Effector memory CD8-positive, alpha-beta T cell (primary cell): Measurements from ENCODE around the gene ANKRD13D.

ENCODE experiments used
- ATAC-seq: fragments of 150-1000 bp; cut with Tn5 transposase; replicated peaks from 2 replicates; pipeline ENCODE4 v1.10.0; 2021; ENCODE audit warnings: mild to moderate bottlenecking, moderate library complexity
- DNase-seq, 3 experiments: peaks; one replicate each; pipeline ENCODE4 v3.0.0; 2021
- H3K27ac Mint-ChIP-seq, 2 donors: one replicate each; pipeline ENCODE4 v1.8.0; 2022; ENCODE audit warnings: mild to moderate bottlenecking in 2 of 2, mixed read lengths in 2 of 2, moderate library complexity in 2 of 2
- H3K27me3 Mint-ChIP-seq, 2 donors: one replicate each; pipeline ENCODE4 v1.8.0; 2022; ENCODE audit warnings: mixed read lengths in 2 of 2
- H3K36me3 Mint-ChIP-seq: one replicate; pipeline ENCODE4 v1.8.0; 2022; ENCODE audit warnings: mild to moderate bottlenecking, moderate library complexity, mixed read lengths; ENCODE audit not compliant: insufficient read depth
- H3K4me1 Mint-ChIP-seq, 2 donors: one replicate each; pipeline ENCODE4 v1.8.0; 2022; ENCODE audit warnings: low read depth in 2 of 2, mixed read lengths in 2 of 2
- H3K4me3 Mint-ChIP-seq, 2 donors: one replicate each; pipeline ENCODE4 v1.8.0; 2022; ENCODE audit warnings: mild to moderate bottlenecking in 2 of 2, mixed read lengths in 2 of 2, moderate library complexity in 2 of 2
- H3K9me3 Mint-ChIP-seq, 2 donors: one replicate each; pipeline ENCODE4 v1.8.0; 2022; ENCODE audit warnings: mixed read lengths in 2 of 2

Gene ANKRD13D

DNA sequence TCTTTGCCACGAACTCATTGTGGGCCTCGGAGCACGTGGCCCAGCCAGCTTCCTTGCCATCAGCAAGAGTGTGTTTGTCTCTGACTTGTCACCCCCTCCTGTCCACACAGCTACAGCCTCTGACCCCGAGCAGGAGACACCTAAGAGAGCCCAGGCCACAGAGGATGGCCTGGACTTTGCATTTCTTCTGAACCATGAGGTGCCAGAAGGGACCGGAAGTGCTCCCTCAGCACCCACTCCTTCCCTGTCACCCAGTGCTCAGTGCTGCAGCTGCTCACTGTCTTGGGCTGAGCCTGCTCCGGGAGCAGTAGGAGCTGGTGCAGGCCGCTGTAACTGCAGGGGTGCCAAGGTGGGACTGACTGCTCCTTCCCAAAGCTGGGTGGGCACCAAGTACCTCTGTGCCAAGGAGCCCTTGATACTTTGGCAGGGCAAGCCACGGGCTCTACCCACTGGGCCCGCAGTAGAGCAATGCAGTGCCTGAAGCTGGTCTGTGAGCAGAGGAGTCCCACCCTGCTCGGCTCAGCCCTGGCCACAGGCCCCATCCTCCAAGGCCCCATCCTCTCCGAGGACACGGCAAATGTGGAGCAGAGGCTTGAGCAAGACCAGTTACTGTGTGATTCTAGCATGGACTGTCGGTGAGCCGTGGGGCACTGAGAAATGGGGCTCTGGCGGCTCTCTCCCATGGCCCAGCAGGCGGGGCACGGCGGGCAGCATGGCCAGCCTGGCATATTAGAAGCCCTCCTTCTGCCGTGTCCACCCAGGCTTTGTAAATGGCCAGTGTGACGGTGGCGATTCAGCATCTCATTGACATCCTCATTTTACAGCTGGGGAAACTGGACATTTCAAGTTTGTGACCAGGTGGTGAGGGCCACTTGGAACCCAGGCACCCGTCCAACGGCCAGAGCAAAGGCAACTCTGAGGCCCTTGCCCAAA lies 16.5 kb upstream of the ANKRD13D start:
- no peak for DNase-seq
- H3K4me3 Mint-ChIP-seq, result peak overlapping the region; percentile 96 to 99
- H3K27me3 Mint-ChIP-seq, result no peaks in the 10 kb centered on the region

DNA sequence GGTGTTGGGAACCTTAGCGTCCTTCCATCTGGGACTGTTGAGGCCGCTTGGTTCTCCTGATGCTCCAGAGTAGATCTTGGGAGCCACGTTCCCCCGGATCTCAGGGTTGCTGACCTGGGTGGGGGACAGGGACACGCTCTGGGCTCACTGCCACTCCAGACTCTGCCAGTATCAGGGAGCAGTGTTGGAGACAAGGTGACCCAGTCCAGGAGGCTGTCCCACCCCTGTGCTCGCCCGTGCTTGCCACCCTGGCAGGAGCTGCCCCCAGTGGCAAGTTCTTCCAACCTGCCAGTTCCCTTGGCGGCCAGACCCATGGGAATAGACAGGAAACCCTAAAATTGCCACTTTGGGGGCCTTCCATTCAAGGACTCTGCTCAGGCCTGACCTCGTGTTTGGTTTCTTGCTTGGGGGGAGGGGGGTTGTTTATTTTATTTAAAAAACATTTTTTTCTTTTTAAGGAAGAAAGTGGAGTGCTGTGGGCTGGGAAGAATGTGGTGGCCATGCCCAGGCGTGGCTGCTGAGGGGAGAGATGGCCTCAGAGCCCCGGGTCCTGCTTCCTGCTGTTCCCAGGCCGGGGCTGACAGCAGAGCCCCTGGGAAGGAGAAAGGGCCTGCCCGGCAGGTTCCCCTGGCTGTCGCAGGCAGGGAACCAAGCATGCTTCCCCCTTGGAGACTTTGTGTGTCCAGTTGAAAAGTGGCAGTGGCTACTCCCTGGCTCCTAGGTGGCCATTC lies 15.7 kb upstream of the ANKRD13D start:
- Mint-ChIP-seq H3K9me3 (no peaks in the 10 kb centered on the region), H3K36me3 (peaks cover 90% of the 10 kb centered on the region), H3K27ac (peak overlapping the region; percentile 71 to 99), H3K27me3 (no peaks in the 10 kb centered on the region), H3K4me1 (peaks cover 71 to 77% of the 10 kb centered on the region in 2 donors), H3K4me3 (peak overlapping the region; percentile 96 to 99)
- DNase-seq, result no peak
- ATAC-seq, result no peak

More for the DNA sequence above, 16.5 kb upstream of the ANKRD13D start:
- ATAC-seq, result no peak
- Mint-ChIP-seq H3K27ac (peak overlapping the region; percentile 95 to 99), H3K9me3 (no peaks in the 10 kb centered on the region), H3K36me3 (peaks cover 91% of the 10 kb centered on the region), H3K4me1 (peaks cover 72 to 79% of the 10 kb centered on the region in 2 donors)

DNA sequence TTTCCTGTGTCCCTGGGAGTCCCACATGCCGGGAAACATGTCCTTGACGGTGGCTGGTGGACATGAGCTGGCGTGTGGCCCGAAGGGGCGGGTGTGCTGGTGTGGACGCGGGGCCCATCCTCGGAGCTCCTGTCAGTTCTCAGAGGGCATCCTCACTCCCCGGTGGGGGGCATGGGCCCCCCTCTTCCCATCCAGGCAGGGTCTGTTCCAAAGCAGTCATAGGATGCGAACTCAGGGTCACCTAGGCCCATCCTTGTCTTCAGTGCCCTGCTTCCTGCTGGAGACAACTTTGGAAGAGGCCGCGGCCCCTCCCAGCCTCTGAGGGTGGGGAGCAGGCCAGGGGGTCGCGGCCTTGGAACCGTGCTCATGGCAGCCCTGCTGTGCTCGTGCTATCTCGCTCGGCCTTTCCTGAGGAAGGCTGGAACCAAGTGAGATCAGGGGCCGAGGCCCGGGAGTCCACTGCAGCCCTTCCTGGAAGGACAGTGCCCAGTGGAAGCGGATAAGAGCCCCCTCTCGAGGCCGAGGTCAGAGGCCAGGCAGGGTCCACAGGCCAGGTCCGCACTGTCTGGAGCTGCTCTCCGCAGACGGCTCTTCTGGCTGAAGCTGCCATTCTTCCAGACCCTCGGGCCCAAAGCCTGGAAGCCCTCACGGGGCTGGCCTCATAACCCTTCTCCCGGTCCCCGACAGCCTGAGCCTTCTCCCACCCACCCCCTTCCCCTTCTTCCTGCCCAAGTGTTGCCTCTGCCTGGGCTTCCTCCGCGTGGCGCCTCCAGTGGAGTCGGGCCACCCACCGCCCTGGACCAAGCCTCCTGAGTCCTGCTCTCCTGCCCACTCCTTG lies 14.1 kb upstream of the ANKRD13D start:
- no peaks in the 10 kb centered on the region for H3K9me3 Mint-ChIP-seq
- peaks cover 97% of the 10 kb centered on the region for H3K36me3 Mint-ChIP-seq
- H3K4me1 Mint-ChIP-seq, result peaks cover 74 to 78% of the 10 kb centered on the region in 2 donors
- DNase-seq, result no peak
- no peaks in the 10 kb centered on the region for H3K27me3 Mint-ChIP-seq
- no peak for ATAC-seq
- peak overlapping the region; percentile 96 to 99 for H3K4me3 Mint-ChIP-seq
- H3K27ac Mint-ChIP-seq, result peak overlapping the region; percentile 90 to 99

DNA sequence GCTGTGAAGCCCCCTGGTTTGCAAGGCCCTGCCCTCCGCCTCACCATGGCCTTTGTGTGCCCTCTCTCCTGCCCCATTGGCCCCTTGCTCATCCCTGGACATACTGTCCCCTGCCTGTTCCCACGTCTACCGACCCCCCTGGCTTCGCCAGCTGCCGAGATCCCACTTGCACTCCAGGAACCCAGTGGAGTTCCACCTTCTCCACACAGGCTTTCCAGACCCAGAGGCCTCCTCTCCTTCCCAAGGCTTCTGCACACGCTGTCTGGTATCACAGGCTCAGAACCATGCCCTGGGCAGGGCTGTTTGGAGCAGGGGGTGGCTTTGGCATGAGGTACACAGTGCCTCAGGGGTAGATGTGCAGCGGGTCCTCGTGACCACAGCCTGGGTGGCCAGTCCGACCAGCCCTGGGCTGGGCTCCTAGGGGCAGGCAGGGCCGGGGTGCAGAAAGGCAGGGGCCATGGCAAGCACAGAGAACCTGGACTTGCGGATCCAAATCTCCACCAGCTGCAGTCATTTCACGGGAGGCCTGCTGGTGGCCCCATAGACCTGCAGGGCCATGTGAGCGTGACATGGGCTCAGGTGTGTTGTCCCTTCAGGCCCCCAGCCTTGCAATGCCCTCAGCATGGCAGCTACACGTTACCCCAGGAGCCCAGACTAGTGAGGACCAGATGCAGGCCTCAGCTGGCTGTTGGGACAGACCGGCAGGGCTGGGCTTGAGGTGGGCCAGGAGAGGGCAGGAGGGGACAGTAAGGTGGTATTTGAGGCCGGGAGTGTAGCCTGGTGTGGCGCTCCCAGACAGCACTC lies 13.3 kb upstream of the ANKRD13D start:
- Mint-ChIP-seq H3K36me3 (peaks cover 97% of the 10 kb centered on the region), H3K4me1 (peaks cover 71 to 73% of the 10 kb centered on the region in 2 donors), H3K27ac (peak overlapping the region; percentile 90 to 99), H3K27me3 (no peaks in the 10 kb centered on the region), H3K4me3 (peak overlapping the region; percentile 85 to 99), H3K9me3 (no peaks in the 10 kb centered on the region)
- no peak for ATAC-seq
- no peak for DNase-seq

DNA sequence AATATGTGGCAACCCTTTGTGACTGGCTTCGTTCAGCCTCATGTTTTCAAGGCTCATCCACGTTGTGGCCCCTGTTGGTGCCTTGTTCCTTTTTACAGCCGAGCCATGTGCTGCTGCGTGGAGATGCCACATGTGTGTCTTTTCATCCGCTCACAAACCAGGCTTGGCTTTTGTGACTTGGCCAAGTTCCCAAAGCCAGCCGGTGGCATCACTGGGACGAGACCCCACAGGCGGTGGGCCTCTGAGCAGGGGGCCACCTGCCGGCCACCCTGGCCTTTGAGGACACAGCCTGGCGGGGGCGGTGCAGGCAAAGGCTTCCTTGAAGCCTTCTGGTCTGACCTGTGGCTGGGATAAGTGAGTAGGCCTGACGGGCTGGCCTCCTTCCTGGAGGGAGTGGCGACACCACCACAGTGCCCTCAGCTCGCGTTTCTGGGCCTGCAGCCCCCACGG lies 12.3 kb upstream of the ANKRD13D start:
- ATAC-seq (peak; percentile 22), DNase-seq (no peak)
- Mint-ChIP-seq H3K4me1 (peaks cover 61 to 63% of the 10 kb centered on the region in 2 donors), H3K27ac (peak overlapping the region; percentile 90 to 99), H3K27me3 (no peaks in the 10 kb centered on the region), H3K4me3 (peak overlapping the region; percentile 85 to 99), H3K36me3 (peaks cover 97% of the 10 kb centered on the region), H3K9me3 (no peaks in the 10 kb centered on the region)

DNA sequence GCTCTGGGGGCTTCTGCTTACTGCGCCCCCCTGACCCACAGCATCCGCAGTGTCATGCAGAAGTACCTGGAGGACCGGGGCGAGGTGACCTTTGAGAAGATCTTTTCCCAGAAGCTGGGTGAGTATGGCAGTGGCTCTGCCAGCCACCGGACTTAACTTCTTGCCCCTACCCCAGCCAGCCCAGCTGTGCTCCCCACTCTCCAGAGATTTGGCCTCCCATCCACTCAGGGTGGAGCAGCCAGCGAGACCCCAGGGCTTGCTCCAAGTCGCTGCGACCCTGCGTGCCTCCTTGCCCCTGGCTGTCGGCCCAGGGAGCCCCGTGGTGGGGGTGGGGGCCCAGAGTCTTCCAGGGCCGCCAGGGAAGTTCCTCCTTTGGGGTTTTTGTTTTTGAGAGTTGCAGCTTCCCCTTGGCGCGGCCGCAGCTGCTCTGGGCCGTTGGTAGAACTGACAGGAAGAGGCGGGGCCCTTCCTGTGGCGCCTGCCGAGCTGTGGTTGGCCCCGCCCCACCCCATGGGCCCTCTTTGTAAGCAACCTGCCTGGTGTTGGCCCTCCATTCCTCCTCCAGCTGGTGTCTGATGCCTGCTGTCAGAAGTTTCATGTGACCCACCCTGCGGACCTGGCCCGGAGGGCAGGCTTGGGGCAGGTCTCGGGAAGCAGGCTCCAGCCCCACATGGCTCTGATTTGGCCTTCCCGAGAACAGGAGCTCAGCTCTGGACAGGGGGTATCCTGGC lies 11.7 kb upstream of the ANKRD13D start:
- Mint-ChIP-seq H3K27me3 (no peaks in the 10 kb centered on the region), H3K36me3 (peaks cover 97% of the 10 kb centered on the region)

DNA sequence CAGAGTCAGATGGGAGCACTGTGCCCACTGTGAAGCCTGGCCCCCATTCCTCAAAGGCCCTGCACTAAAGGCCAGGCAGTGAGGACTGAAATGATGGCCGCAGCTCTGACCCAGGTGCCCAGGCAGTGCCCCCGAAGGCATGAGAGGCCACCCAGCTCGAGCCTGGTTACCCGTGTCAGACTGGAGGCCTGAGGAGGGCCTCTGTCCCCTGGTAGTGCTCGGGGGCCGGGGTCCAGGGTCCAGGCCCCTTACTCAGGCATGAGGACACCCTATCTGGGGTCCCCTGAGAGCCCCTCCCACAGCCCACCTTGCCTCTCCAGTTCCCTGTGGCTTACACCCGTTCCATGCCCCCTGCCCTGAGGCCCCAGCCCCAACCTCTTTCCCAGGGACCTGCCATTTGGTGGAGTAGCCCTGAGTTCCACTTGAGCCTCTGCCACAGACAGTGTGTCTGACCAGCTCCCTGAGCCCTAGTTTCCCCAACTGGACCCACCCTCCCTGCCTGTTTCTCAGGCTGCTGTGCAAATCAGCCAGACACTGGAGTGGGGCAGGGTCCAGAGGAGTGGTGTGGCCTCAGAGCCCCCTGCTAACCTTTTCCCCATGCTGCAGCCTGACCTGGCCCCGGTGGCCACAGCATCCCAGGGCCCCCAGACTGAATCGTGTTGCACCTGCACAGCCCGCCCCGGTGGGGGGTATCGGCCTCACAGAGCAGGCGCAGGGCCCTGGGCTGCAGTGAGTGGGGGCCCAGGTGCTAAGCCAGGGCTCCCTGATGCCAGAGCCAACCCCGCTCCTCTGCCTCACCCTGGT lies 10.8 kb upstream of the ANKRD13D start:
- H3K36me3 Mint-ChIP-seq, result peaks cover 97% of the 10 kb centered on the region

More for the DNA sequence above, 11.7 kb upstream of the ANKRD13D start:
- DNase-seq (peak; percentile 85 to 90 (median 89)), ATAC-seq (peak; percentile 92)
- H3K4me1 Mint-ChIP-seq, result peaks cover 57 to 60% of the 10 kb centered on the region in 2 donors
- peak overlapping the region; percentile 90 to 99 for H3K27ac Mint-ChIP-seq
- no peaks in the 10 kb centered on the region for H3K9me3 Mint-ChIP-seq
- H3K4me3 Mint-ChIP-seq, result peak overlapping the region; percentile 85 to 99

DNA sequence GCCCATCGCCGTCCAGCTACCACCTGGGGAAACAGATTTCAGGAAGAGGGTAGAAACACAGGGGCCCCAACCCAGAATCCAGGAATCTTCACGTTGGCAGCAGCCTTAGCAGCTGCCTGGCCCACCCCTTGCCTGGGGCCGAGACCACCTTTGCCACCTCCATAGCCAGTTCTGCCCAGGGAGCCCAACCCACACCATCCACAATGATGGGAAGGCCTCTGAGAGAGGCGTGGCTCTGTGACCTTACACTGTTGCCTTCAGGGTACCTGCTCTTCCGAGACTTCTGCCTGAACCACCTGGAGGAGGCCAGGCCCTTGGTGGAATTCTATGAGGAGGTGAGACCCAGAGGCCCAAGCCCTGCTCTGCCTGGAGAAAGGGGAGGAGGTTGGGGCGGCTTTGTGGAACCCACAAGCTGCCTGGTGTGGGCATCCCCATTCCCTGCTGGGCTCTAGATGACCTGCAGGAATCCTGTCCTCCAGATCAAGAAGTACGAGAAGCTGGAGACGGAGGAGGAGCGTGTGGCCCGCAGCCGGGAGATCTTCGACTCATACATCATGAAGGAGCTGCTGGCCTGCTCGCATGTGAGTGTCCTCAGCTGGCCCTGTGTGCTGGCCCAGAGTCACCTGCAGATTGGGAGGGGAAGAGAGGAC lies 10.0 kb upstream of the ANKRD13D start:
- ATAC-seq (no peak), DNase-seq (no peak)
- Mint-ChIP-seq H3K36me3 (peaks cover 96% of the 10 kb centered on the region), H3K27me3 (no peaks in the 10 kb centered on the region), H3K4me3 (peak overlapping the region; percentile 85 to 99), H3K9me3 (no peaks in the 10 kb centered on the region), H3K27ac (peak overlapping the region; percentile 90 to 99), H3K4me1 (peaks cover 51 to 53% of the 10 kb centered on the region in 2 donors)

More for the DNA sequence above, 10.8 kb upstream of the ANKRD13D start:
- H3K4me1 Mint-ChIP-seq, result peaks cover 51 to 53% of the 10 kb centered on the region in 2 donors
- peak overlapping the region; percentile 90 to 99 for H3K27ac Mint-ChIP-seq
- no peaks in the 10 kb centered on the region for H3K27me3 Mint-ChIP-seq
- no peaks in the 10 kb centered on the region for H3K9me3 Mint-ChIP-seq
- H3K4me3 Mint-ChIP-seq, result peak overlapping the region; percentile 85 to 99
- ATAC-seq (no peak), DNase-seq (no peak)

DNA sequence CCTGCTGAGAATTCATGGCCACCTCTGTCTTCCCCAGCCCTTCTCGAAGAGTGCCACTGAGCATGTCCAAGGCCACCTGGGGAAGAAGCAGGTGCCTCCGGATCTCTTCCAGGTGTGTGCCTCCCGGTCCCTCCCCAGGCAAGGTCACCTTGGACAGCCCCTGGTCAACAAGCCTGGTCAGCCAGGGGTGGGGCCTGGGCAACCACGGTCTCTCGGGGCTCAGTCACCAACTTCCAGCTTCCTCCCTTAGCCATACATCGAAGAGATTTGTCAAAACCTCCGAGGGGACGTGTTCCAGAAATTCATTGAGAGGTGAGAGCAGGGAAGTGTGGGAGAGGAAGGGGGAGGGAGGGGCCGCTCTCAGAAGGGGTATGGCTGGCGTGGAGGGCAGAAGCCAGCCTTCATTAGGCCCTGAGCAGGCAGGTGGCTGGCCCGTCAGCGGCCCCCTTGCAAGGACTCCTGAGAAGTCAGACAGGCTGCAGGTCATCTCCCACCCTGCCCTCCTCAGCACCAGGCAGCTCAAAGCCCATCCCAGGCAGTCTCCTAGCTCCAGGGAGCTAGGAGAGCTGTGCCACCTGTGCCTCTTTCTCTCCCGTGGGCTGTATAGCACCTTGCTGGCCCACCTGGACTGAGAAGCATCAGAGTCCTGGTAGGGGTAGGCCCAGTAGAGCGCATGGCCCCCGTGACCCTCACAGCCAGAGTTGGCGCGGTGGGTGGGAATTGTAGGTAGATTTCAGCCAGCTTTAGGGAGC lies 9.3 kb upstream of the ANKRD13D start:
- Mint-ChIP-seq H3K36me3 (peaks cover 96% of the 10 kb centered on the region), H3K4me3 (peak overlapping the region in 1 of 2 donors; percentile 21), H3K4me1 (peaks cover 48% of the 10 kb centered on the region in 2 donors), H3K27ac (peak overlapping the region; percentile 90 to 99), H3K9me3 (no peaks in the 10 kb centered on the region), H3K27me3 (no peaks in the 10 kb centered on the region)
- no peak for ATAC-seq
- no peak for DNase-seq

DNA sequence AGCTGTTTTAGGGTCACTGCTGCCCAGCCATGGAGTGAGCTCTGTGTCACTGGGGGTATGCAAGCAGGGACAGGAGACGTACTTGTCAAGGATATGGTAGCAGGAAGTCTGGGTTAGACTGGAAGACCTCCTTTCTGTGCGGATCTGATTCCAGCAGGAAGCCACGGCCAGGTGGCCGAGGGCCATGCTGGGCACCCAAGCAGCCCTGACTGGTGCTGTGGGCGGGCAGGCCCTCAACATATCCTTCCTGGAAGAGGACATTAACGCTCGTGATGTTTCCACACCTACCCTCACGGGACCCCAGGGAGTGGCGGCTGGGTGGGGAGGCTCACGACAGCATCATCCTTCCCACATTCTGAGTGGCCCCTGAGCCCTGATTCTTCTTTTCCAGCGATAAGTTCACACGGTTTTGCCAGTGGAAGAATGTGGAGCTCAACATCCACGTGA lies 8.7 kb upstream of the ANKRD13D start:
- H3K4me1 Mint-ChIP-seq, result peaks cover 45 to 47% of the 10 kb centered on the region in 2 donors
- DNase-seq, result no peak

More for the DNA sequence above, 8.7 kb upstream of the ANKRD13D start:
- H3K9me3 Mint-ChIP-seq, result no peaks in the 10 kb centered on the region
- no peak for ATAC-seq
- peak overlapping the region in 1 of 2 donors; percentile 21 for H3K4me3 Mint-ChIP-seq
- peaks cover 96% of the 10 kb centered on the region for H3K36me3 Mint-ChIP-seq
- no peaks in the 10 kb centered on the region for H3K27me3 Mint-ChIP-seq
- peak overlapping the region; percentile 90 to 99 for H3K27ac Mint-ChIP-seq
